ENCODE measurements around the gene CGB7. TPM values are rescaled to one million over a fixed set of nuclear protein-coding genes. Genes with fewer than 3 reads are reported as not detected.

Gene CGB7
- total RNA-seq, result not detected

- Histone ChIP-seq H3K4me1 (peaks cover 0 to 25% (median 16%) of the 10 kb centered on the region in 3 donors), H3K27ac (no peak within 1 kb of the TSS), H3K9me3 (no peaks in the 10 kb centered on the region), H3K36me3 (no peaks in the 10 kb centered on the region), H3K27me3 (peaks cover 50% of the 10 kb centered on the region), H3K4me3 (peak within 1 kb of the TSS; percentile 22 to 58)
- TF ChIP-seq POLR2A (IDR thresholded peaks at IDR 0.05) (no peak), EP300 (IDR thresholded peaks at IDR 0.05) (no peak), POLR2AphosphoS5 (IDR thresholded peaks at IDR 0.05) (no peak), CTCF (IDR thresholded peaks at IDR 0.05) (no peak)
- ATAC-seq, result peak; percentile 69
- 0 to 5% methylated on average over 9 to 14 of the region's 38 CpGs for WGBS, 2 donors (ENCODE audit: low coverage in 1 of 2)
These were observed at the start of gene CGB7 for GRCh38 chr19:49057636-49058234. TSS of gene CGB7 (minus strand) at chr19:49057749. CDS start at chr19:49055375, 2,374 bp downstream.

- no peak for ATAC-seq
- Histone ChIP-seq H3K27me3 (no peaks in the 10 kb centered on the region), H3K4me1 (peaks cover 0 to 16% (median 0%) of the 10 kb centered on the region in 3 donors), H3K27ac (no peak overlapping the region), H3K36me3 (peaks cover 0 to 77% of the 10 kb centered on the region in 2 donors), H3K9me3 (no peaks in the 10 kb centered on the region), H3K4me3 (no peak overlapping the region)
- WGBS, 2 donors (ENCODE audit: low coverage in 1 of 2), result 59 to 63% methylated on average over 2 to 3 of the region's 12 CpGs
- TF ChIP-seq POLR2A (IDR thresholded peaks at IDR 0.05) (no peak), CTCF (IDR thresholded peaks at IDR 0.05) (peak in 3 of 4 experiments; percentile 65 to 73 (median 70))
These were observed 49.1 kb upstream of the CGB7 start for GRCh38 chr19:49106648-49107135.

- ATAC-seq, result no peak
- Histone ChIP-seq H3K27ac (no peak overlapping the region), H3K4me3 (no peak overlapping the region), H3K36me3 (peaks cover 0 to 100% of the 10 kb centered on the region in 2 donors), H3K27me3 (no peaks in the 10 kb centered on the region), H3K9me3 (no peaks in the 10 kb centered on the region), H3K4me1 (no peaks in the 10 kb centered on the region)
- 65 to 74% methylated on average over 5 to 7 of the region's 30 CpGs for WGBS, 2 donors (ENCODE audit: low coverage in 1 of 2)
- TF ChIP-seq POLR2A (IDR thresholded peaks at IDR 0.05) (no peak), POLR2AphosphoS5 (IDR thresholded peaks at IDR 0.05) (no peak), EP300 (IDR thresholded peaks at IDR 0.05) (no peak), CTCF (IDR thresholded peaks at IDR 0.05) (no peak)
These were observed 46.8 kb upstream of the CGB7 start for GRCh38 chr19:49104229-49104864.

- H3K4me3 ChIP-seq, result no peak overlapping the region
- no peak for ATAC-seq
- H3K9me3 ChIP-seq, result no peaks in the 10 kb centered on the region
- H3K4me1 ChIP-seq, result peaks cover 0 to 7% (median 0%) of the 10 kb centered on the region in 3 donors
- TF ChIP-seq POLR2AphosphoS5 (IDR thresholded peaks at IDR 0.05) (no peak), CTCF (IDR thresholded peaks at IDR 0.05) (no peak), POLR2A (IDR thresholded peaks at IDR 0.05) (no peak), EP300 (IDR thresholded peaks at IDR 0.05) (no peak)
- H3K27me3 ChIP-seq, result no peaks in the 10 kb centered on the region
- peaks cover 0 to 100% of the 10 kb centered on the region in 2 donors for H3K36me3 ChIP-seq
- H3K27ac ChIP-seq, result no peak overlapping the region
- WGBS, 2 donors (ENCODE audit: low coverage in 1 of 2), result 79 to 80% methylated on average over 2 to 6 of the region's 33 CpGs
These were observed 46.0 kb upstream of the CGB7 start for GRCh38 chr19:49103331-49104085.

Measured in gastroesophageal sphincter (tissue), 4 donors.